K562 (cell line): Measurements from ENCODE around the gene COL15A1.

ENCODE experiments used
- MAX ChIP-seq: sonication (generic); formaldehyde crosslinking; IDR thresholded peaks from 2 replicates; pipeline ENCODE4 v1.9.0; 2022; ENCODE audit warnings: mild to moderate bottlenecking, missing genetic modification reagents
- POLR2A ChIP-seq: fragments of 450-650 bp; conservative IDR thresholded peaks from 2 replicates; pipeline ENCODE4 v1.6.1; 2016
- SIX5 ChIP-seq, 2 experiments: IDR thresholded peaks; 2 replicates each; pipeline ENCODE4 v1.6.1; 2011; ENCODE audit warnings: low read length in 2 of 2, borderline replicate concordance in 1 of 2, low read depth in 1 of 2, mild to moderate bottlenecking in 1 of 2, moderate library complexity in 1 of 2; ENCODE audit not compliant: insufficient read depth in 1 of 2
- SMARCA5 ChIP-seq: fragments of 450-650 bp; IDR thresholded peaks from 2 replicates; pipeline ENCODE4 v1.6.1; 2016
- TEAD4 ChIP-seq, 2 experiments: sonication (generic) in 1 of 2; formaldehyde crosslinking in 1 of 2; IDR thresholded peaks; 2 replicates each; pipeline versions ENCODE4 v1.6.1 to v1.8.0; 2012 to 2022; ENCODE audit warnings: borderline replicate concordance in 1 of 2, inconsistent platforms in 1 of 2, low read length in 1 of 2, mild to moderate bottlenecking in 1 of 2, missing genetic modification reagents in 1 of 2
- ZNF124 ChIP-seq: sonication (generic); formaldehyde crosslinking; IDR thresholded peaks from 2 replicates; pipeline ENCODE4 v1.8.1; 2022; ENCODE audit warnings: missing genetic modification reagents
- TF ChIP-seq, protein P1 (sequence below), 3 experiments: IDR thresholded peaks in 2 of 3; conservative IDR thresholded peaks in 1 of 3; 2 replicates each; pipeline ENCODE4 v1.5.1; 2011 to 2012; ENCODE audit warnings: low read length in 3 of 3, mild to moderate bottlenecking in 3 of 3, control low read depth in 2 of 3, improper control_type of control experiment in 1 of 3, inconsistent platforms in 1 of 3, low read depth in 1 of 3, mixed read lengths in 1 of 3, moderate library complexity in 1 of 3; ENCODE audit not compliant: insufficient read depth in 2 of 3

DNA sequence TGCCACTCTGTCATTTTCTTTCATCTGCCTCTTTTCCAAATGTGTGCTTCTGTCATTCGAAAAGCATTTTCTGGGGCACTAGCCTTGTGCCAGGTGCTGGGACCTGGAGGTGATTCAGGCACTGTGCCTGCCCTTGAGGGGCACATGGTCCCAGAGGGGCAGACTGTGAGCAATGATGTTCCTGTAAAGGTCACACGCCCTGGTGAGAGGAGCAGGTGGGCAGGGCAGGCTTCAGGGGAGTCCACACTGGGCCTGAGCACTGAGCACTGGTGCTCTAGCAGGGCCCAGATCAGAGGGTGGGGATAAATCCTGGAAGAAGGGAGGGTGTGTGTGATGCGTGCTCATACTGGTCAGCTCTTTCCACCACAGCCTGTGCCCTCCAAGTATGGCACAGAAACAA is 77.8 kb downstream of the COL15A1 start:
- TF ChIP-seq SIX5 (IDR thresholded peaks at IDR 0.05; ENCODE audit: borderline replicate concordance in 1 of 2, insufficient read depth in 1 of 2, low read depth in 1 of 2, low read length in 2 of 2) = no peak
- no peak for TF ChIP-seq TEAD4 (IDR thresholded peaks at IDR 0.05; ENCODE audit: low read length)
- no peak for TF ChIP-seq TEAD4 (CRISPR knock-in tag; IDR thresholded peaks at IDR 0.05; ENCODE audit: borderline replicate concordance)
- TF ChIP-seq SMARCA5 = no peak
- TF ChIP-seq, protein P1, sequence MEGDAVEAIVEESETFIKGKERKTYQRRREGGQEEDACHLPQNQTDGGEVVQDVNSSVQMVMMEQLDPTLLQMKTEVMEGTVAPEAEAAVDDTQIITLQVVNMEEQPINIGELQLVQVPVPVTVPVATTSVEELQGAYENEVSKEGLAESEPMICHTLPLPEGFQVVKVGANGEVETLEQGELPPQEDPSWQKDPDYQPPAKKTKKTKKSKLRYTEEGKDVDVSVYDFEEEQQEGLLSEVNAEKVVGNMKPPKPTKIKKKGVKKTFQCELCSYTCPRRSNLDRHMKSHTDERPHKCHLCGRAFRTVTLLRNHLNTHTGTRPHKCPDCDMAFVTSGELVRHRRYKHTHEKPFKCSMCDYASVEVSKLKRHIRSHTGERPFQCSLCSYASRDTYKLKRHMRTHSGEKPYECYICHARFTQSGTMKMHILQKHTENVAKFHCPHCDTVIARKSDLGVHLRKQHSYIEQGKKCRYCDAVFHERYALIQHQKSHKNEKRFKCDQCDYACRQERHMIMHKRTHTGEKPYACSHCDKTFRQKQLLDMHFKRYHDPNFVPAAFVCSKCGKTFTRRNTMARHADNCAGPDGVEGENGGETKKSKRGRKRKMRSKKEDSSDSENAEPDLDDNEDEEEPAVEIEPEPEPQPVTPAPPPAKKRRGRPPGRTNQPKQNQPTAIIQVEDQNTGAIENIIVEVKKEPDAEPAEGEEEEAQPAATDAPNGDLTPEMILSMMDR (IDR thresholded peaks at IDR 0.05 in 2 of 3, conservative IDR thresholded peaks at IDR 0.05 in 1 of 3; ENCODE audit: insufficient read depth in 2 of 3, low read depth in 1 of 3, low read length in 3 of 3) = no peak
- no peak for TF ChIP-seq MAX
- no peak for TF ChIP-seq ZNF124
- TF ChIP-seq POLR2A = no peak
